Stimulated activated CD8-positive, alpha-beta memory T cell treated with anti-CD3 and anti-CD28 coated beads, Interleukin-12 subunit alpha, Interleukin-12 subunit beta, amount 100 ng/mL, for 4 hours (primary cell): Measurements from ENCODE around the gene CPE.
A peak's percentile ranks its signal among the peaks of the same experiment; 100 is the strongest.
"Not testable (repeated sequence)": the region's sequence is repeated elsewhere in the genome, so short reads cannot be mapped to it uniquely, and the experiment has no call there.

Experiments
- DNase-seq: peaks from one replicate; pipeline ENCODE4 v3.0.0-alpha.2; 2020; ENCODE audit warnings: low read depth

The CPE gene

DNA sequence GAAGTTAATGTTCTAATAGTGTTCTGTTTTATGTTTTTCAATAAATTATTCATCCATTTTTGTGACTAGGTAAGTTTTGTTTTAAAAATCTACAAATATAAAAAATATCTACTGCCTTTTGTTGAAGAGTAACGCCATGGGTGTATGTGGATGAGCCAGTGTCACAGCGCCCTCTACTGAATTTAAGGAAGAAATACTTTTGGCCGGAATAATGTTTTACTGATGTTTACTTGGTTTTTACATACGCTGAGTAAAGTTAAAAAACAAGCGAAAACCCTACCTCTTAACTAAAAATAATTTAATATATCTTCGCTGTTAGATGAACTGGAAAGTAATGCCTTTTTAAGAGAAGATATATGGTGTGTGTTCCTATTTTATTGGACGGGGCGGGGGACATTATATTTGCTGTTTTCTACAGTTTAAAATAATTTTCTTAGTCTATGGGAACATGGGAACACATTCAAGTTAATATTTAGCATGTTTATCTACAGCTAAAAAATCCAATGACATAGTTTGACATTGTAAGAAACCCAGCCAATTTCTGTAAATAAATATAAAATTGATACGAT, 86.1 kb downstream of the CPE start:
- DNase-seq, result no peak

DNA sequence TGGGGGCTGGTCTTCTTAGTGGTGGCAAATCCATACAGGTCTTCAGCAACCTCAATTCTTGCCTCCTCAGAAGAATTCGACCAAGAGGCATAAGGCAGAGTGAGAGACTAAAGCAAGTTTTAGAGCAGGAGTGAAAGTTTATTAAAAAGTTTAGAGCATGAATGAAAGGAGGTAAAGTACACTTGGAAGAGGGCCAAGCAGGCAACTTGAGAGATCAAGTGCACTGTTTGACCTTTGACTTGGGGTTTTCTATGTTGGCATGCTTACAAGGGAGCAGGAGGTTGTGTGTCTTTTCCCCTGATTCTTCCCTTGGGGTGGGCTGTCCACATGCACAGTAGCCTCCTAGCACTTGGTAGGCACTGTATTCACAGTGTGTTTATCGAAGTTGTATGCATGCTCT, 91.2 kb downstream of the CPE start:
- no peak for DNase-seq

DNA sequence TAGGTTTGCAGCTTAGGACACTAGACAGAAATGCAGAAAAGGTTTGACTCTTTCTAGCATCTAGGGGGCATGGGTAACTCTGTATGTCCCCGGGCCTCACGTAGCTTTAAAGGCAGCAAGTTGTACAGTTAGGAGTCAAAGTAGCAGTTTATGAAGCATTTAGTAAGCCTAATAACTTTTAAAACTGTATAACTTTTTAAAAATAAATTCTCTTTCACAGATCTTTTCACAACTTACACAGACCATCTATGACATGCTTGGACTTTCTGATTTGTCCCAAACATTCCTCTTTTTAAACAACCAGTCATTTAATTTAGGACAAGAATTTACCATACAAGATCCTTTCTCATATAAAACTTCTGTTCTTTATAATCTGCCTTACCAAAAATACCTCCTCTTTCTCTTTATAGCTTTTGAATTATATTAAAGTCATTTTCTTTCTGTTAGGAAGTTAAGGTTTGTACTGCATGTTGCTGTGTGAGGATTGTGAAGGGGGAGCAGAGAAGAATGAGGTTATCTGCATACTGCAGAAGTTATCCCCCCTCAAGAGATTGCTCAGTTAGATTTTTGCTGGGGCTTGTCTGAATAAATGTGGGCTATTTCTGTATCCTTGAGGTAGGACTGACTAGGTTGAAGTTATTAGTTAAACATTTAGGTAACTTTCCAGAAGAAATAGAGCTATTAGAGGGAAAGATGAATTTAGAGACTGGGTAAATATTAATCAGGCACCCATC, 94.3 kb downstream of the CPE start:
- no peak for DNase-seq

DNA sequence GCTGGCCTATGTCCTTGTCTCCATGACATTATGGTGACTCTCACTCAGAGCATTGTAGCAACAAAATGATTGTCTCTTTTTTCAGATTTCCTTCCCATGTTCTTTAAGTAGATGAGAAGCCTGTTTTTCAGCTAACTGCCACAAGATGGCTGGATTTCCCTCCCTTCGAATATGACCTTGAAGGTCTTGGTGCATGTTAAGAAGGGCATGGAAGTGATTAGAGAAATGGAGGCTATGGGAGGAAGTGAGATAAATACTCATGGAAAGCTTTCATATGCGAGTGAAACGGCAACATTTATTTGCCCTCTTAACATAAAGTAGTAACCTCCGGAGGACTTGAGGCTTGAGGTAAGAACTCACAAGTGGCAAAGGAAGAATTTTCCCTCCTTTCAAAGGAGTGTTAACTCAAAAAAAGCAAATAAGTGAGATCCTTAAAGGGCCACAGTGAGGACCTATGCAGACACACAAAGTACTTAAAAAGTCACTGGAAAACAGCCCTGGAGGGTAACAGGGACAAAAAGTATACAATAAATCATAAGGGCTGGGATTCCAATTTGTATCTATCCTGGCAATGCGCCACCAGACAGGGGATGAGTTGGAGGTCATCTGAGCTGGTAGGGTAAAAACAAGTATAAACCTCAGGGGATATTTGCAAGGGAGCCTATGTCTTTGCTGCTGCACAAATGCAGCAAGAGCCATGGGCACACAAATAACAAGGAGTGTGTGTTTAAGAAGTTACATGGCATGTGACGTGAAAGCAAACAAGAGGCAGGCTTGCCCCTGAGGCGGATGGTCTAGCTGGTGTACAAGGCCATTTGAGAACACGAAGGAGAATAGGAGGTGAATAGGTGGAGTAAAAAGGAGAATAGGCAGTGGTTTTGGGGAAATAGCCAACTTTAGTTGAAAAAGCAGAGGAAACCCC, 96.2 kb downstream of the CPE start:
- no peak for DNase-seq

DNA sequence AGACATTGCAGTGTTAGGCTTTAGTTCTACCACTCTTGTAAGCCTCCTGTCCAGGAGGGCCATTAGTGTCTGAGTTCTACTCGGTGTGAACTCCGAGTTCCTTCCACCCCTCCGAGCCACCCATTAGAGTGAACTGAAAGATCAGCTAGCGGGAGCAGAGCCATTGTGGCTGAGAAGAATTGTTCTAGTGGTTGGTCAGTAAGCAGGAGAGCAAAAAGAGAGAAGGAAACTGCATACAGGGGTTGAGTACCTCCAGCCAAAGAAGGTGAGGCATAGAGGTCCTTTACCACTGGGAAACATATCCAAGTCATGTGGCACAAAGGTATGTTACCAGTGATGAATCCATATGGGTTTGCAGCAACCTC, 96.9 kb downstream of the CPE start:
- no peak for DNase-seq

DNA sequence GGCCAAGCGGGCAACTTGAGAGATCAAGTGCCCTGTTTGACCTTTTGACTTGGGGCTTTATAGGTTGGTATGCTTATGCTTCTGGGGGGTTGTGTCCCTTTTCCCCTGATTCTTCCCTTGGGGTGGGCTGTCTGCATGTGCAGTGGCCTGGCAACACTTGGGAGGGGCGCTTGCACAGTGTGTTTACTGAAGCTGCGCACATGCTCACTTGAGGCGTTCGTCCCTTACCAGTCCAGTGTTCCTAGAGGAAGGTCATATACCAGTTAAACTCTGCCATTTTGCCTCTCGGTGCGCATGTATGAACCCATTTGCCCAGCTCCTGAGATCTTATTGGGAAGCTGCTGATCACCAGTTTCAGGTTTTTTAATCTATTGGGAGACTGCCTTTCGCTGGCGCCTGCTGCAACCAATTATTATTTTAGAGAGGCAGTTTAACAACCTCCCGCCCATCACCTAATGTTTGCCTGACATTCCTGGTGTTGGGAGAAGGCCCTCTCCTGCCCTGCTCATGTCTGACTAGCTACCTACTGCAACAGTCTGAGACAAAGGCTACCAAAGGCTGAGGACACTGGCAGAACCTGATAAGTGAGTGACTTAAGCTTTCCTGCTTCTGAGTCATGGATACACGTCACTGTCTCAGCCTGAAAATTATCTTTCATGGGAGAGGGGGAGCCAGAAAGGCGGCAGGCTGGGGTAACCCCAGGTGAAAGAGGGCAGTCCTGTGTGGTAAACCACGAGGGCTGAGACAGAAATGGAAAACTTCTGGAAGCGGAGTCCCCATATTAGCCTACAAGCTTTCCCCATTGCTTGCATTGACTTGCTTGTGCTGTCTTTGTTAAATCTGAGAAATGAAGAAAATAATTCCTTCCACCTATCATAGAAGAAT, 97.6 kb downstream of the CPE start:
- DNase-seq, result no peak

DNA sequence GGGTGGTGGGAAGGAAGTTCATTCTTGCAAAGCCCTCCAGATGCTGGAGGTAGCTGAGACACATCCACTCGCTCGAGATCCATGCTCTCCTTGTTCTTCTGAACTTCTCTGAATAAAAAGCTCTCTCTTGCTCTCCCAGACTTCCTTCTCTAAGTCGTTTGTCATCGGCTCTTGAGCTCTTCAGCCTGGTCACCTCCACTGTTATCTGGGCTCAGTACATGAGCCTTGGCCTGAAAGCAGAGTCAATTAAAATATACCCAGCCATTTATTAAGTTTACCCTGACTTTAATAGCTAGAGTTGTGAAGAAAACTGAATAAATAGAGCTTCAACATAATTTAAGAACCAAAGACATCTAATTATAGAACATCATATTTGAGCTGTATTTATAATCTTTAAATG, 99.0 kb downstream of the CPE start:
- DNase-seq, result no peak

DNA sequence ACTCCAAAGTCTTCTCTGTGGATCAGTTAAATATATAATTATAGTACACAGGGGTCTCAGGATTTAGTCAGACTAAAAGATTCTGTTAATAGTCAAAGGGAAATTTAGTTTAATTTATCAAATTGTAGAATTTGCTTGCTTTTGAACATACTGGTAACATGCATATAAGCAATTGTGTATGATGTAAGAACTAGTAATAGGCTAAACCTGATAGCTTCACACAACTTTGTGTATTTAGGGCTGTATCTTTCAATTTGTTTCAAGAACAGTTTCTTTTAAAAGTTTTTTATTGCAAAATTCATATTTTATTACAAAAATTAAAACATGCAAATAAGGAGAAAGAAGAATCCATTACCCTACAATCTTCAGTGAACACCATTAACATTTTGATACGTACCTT, 99.5 kb downstream of the CPE start:
- DNase-seq, result no peak

DNA sequence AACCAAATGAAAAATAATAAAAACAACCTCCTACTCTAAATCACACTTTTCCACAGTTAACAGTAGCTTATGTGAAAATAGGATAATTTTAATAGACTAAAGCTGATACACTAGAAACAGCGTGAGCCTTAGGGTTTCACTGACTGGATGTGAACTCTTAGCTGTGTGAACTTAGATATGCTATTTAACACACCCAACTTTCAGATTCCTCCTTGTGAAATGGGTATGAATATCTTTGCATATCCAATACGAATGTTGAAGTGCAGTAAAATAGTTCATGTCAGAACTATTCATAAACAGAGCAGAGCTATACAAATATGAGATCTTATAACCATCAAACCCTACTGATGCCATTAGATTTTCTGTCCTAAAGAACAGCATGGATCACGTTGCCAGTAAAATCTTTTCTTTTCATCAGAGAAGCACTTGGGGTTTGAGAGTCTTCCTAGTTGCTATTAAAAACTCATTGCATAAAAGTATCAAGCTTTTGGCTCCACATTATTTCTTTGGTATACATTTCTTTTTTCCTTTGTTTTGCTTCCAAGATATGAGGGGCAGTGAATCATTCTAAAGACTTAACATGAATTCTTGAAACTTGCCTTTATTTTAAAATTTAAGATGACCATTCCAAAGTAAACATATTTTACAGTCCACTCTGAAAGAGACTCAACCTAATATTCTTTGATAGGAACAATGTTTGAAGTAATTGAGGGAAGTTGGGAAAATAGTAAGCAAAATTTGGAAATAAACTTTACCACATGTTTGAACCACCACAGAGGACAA, 102.4 kb downstream of the CPE start:
- DNase-seq, result no peak

DNA sequence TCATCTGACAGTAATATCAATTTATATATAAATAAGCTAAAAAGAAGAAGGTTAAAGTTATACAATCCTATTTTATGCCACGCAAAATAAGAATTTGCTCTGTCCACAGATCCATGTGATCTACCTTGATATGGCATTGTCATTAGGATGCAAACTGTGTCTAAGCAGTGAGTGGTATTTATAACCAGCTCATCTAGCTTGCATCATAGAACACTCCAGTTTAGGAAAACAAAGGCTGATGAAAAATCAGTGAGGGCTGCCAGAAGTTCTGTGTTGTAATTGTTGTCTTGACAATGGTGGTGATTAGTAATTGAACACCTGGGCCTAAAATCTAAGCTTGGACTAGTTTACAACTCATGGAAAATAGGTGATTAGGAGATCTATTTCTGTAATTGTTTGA, 111.0 kb downstream of the CPE start:
- no peak for DNase-seq

DNA sequence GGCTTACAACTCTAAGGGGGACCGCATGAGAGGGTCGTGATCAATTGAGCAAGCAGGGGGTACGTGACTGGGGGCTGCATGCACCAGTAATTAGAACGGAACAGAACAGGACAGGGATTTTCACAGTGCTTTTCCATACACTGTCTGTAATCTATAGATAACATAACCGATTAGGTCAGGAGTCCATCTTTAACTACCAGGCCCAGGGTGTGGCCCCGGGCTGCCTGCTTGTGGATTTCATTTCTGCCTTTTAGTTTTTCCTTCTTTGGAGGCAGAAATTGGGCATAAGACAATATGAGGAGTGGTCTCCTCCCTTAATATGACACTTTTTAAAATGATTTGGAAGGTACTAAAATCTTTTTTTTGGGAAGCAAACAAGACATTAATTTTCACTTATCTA, 113.8 kb downstream of the CPE start:
- DNase-seq, result not testable (repeated sequence)

DNA sequence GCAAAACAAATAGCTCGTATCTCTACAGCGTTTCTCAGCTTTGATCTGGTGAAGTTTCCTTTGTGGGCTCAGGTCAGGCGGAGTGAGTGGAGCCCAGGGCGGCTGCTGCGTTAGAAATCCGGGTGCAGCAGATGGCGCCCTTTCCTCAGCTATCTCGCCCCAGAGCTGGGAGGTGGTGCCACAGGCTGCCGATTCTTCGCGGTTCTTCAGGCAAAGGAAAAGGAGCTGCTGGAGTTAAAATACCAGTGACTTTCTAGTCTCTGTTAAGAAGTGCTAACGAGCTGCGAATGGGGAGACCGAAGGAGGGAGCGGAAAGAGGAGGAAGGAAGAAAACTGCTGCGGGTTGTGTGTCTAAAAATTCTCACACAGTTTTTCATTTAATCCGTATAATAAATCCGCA, 114.6 kb downstream of the CPE start:
- DNase-seq, result peak; percentile 26

DNA sequence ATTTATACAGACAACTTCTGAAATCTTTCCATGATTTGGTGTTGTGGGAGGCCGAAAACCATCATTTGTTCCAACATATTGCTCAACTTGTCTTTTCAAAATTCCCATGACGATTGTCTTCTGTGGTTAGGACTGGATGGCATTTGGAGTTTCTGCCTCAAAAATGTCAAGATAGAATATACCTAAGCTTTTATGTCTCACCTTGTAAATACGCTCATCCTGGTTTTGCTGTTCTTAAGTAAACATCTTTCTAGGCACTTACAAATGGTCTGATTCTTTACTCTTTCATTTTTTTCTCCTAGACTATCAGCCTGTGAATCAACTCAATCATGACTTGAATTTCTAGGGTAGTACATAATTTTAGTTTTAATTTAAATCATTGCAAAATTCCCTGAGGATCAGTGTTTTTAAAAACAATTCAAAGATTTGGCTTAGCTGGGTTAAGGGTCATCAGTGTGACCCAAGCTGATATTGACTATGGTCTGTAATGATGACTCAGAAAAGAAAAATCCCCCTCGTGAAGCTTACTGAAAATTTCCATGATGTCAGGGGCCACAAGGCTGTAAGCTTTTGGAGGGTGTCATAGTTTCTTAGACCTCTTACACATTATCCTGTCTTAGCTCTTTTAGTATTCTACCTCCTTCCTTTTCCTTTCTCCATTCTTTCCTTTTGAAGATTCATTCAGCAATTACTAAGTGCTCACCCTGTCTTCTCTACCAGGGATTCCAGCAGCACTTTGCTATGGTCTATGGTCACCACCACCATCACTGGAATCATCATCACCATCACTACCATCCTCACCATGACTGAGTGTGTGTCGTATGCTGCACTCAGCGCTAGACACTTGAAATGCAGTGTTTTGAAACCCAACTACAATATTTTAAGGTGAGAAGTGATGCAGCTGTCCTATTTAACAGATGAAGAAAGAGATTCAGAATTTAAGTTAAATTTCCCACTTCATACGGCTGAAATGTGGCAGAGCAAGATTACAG, 124.4 kb downstream of the CPE start:
- no peak for DNase-seq

DNA sequence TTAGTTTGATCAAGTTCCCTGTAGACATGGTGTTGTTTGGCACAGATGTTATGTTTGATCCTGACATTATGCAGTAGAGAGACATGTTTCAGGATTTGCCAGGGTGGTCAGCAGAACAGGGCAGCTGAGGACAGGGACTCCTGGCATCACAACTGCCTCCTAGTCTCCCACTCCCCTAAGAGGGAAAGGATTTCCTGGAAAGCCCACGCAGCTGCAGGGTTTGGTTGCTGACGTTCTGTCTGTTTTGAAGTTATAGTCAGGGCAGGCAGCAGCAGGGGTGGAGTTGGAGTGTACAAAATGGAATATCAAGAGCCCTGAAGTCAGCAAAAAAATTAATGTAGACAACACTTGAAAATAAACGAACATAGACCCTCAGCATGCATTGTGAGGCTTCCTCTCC, 125.4 kb downstream of the CPE start:
- DNase-seq, result no peak

DNA sequence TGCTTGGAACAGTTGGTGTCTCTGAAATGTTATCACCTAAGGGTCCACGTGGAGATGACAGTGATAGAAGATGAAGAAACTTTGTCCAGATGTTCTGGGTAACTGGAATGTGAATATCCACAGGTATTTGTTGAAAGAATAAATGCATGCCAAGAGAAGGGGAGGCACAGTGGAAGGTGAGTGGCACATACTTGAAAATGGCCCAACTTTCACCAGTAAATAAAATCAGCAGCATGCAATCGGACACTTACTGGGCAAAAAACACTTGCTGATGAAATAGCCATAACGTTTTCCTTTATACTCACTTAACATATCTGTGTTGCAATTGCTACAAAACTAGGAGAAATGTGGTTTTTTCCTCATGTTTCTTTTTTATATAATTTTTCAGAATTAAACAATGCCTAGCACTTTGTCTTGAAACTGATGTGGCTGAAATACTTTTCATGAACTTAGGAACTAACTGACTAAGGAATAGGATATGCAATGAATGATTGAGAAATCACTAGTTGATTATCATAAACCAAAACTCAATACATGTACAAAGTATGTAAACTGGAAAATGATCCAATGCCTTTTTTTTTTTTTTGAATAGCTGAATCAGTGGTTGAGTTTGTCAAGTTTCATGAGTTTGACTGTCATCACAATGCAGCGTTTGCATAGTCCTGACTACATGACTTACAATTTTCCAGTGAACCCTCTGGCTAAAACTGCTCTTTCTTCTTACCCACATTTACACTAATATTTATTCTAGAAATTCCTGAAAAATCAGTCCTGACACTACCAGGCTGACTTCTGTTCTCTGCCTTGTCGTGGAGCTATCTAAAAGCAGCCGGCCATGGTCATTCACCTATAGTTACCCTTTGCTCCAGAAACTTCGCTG, 127.4 kb downstream of the CPE start:
- DNase-seq, result no peak

DNA sequence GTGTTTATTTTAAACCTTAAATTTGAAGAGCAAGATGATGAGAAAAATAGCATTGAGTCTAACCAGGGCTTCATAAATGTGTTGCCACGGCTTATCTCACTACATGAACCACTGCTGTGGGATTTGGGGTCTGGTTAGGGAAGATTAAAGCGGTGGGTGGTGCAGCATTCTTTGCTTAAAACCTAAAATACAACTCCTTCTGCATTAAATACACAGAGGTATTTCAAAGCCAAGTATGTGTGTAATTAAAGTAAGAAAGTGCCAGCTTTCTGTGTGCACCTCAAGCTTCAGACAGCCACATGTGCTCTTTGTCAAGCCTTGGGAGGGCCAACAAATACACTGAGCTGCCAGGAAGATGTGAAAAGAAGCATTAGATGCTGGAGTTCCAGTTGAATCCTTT, 128.0 kb downstream of the CPE start:
- no peak for DNase-seq

DNA sequence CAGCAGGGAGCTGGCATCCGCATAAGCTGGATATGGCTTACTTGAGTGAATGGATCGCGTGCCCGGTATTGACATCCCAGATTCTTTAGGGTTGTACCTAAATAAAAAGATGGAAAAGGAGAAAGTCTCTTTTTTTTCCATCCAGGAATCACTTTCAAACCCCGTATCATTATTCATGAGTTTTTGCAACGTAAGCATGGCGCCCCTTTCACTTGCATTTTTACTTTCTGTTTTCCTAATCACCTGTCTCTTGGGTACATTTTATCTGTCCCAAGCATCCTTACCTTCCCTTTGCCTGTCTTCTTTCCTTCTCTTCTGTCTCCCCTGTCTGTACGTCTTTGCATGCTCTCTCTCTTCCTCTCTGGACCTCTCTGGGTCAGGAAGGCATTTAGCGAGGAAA, 128.6 kb downstream of the CPE start:
- no peak for DNase-seq

DNA sequence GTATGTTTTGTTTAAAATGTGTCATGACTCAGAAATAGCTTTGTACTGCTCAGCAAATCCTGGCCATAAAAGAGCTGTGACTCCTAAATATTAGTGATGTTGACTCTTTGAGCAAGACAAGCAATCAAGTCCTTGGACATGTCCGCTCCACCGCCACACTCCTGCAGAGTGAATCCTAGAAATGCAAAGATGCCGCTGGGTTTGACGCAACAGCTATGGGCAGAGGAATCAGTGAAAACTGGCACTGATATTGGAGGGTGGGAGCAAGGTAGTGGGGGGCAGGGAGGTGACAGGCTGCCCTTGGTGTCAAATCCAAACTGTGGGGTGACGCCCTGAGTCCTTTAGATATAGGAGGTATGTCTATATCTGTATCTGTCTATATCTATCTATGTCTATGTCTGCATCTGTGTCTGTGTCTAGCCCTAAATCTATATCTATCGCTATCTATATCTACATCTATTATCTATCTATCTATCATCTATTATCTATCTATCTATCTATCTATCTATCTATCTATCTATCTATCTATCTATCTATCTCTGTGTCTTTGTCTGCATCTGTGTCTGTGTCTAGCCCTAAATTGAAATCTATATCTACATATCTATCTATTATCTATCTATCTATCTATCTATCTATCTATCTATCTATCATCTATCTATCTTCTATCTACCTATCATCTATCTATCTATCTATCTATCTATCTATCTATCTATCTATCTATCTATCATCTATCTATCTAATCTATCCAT, 129.7 kb downstream of the CPE start:
- no peak for DNase-seq
